Naive thymus-derived CD8-positive, alpha-beta T cell (primary cell): Measurements from ENCODE around the gene RIMBP3C. TPM values are rescaled to one million over a fixed set of nuclear protein-coding genes. Genes with fewer than 3 reads are reported as not detected.
"Not testable (repeated sequence)": the region's sequence is repeated elsewhere in the genome, so short reads cannot be mapped to it uniquely, and the experiment has no call there.

ENCODE experiments used
- ATAC-seq, 2 donors: fragments of 150-1000 bp; cut with Tn5 transposase in 1 of 2; sonication (Bioruptor Pico), chemical (Tn5 transposase) in 1 of 2; 1 replicate in 1 of 2; 2 replicates in 1 of 2; pipeline ENCODE4 v1.10.0; 2021; ENCODE audit warnings: mild to moderate bottlenecking in 2 of 2, moderate library complexity in 2 of 2
- POLR2A ChIA-PET: fragments of 350-600 bp; sonication (Branson Sonifier 250); formaldehyde crosslinking; loops from one replicate; lab custom pipeline; 2021; ENCODE audit warnings: antibody characterized with exemption; lab: Charles Lee
- DNase-seq, 10 donors: peaks; one replicate each; pipeline versions ENCODE4 v3.0.0 to v3.0.0-alpha.2; 2020 to 2022
- H3K27ac Mint-ChIP-seq, 10 donors: one replicate each; pipeline ENCODE4 v1.8.0; 2020 to 2022; ENCODE audit warnings: mild to moderate bottlenecking in 10 of 10, mixed read lengths in 10 of 10, moderate library complexity in 4 of 10, inconsistent platforms in 1 of 10
- H3K27me3 Mint-ChIP-seq, 5 donors: one replicate each; pipeline ENCODE4 v1.8.0; 2021 to 2022; ENCODE audit warnings: mixed read lengths in 5 of 5
- H3K36me3 Mint-ChIP-seq, 3 donors: one replicate each; pipeline ENCODE4 v1.8.0; 2020 to 2022; ENCODE audit warnings: mixed read lengths in 3 of 3, mild to moderate bottlenecking in 2 of 3, inconsistent platforms in 1 of 3
- H3K4me1 Mint-ChIP-seq, 4 donors: one replicate each; pipeline ENCODE4 v1.8.0; 2021 to 2022; ENCODE audit warnings: mixed read lengths in 4 of 4
- H3K4me3 Mint-ChIP-seq, 10 donors: one replicate each; pipeline ENCODE4 v1.8.0; 2020 to 2022; ENCODE audit warnings: mild to moderate bottlenecking in 10 of 10, mixed read lengths in 10 of 10, moderate library complexity in 6 of 10, inconsistent platforms in 1 of 10
- H3K9me3 Mint-ChIP-seq, 9 donors: one replicate each; pipeline ENCODE4 v1.8.0; 2020 to 2022; ENCODE audit warnings: mixed read lengths in 9 of 9, mild to moderate bottlenecking in 3 of 9, inconsistent platforms in 1 of 9, moderate library complexity in 1 of 9
- polyA plus RNA-seq, 3 donors: library from polyadenylated mRNA; unstranded; fragments of 300-500 nt; fragmentation: Illumina TruSeq; gene quantifications; one replicate each; pipeline ENCODE4 v1.2.3, GENCODE V29; 2021
- total RNA-seq, 8 experiments: library from RNA in 2 of 8; stranded (reverse) in 2 of 8; gene quantifications; one replicate each; pipeline ENCODE4 v1.2.3 and lab custom pipeline; 2021 to 2026

The RIMBP3C gene
- 1 to 10 TPM; 3.2 to 3.5 TPM for total RNA-seq
- under 1 TPM in 2 of 3 donors, not detected in 1; 0.39 to 0.55 TPM for polyA plus RNA-seq
- 0 to 0.09 (median 0.03) reads per million in 6 experiments for total RNA-seq (lab: John Stamatoyannopoulos, UW)

- H3K36me3 Mint-ChIP-seq, H3K4me1 Mint-ChIP-seq, POLR2A ChIA-PET, H3K27ac Mint-ChIP-seq, H3K27me3 Mint-ChIP-seq, DNase-seq, H3K9me3 Mint-ChIP-seq, ATAC-seq: not testable (repeated sequence)
- peak within 1 kb of the TSS in 1 of 10 donors; percentile 24 for H3K4me3 Mint-ChIP-seq
Measured at GRCh38 chr22:21551361-21551760, at the start of gene RIMBP3C. RIMBP3C (minus strand) TSS chr22:21551461; CDS start chr22:21550976, 485 bp downstream.

- H3K27me3 Mint-ChIP-seq: no peaks in the 10 kb centered on the region
- DNase-seq: no peak
- peak overlapping the region in 1 of 10 donors; percentile 42 for H3K4me3 Mint-ChIP-seq
- ATAC-seq: no peak
- H3K36me3 Mint-ChIP-seq: peaks cover 10 to 53% (median 13%) of the 10 kb centered on the region in 3 donors
- peaks cover 28 to 61% (median 49%) of the 10 kb centered on the region in 4 donors for H3K4me1 Mint-ChIP-seq
- H3K27ac Mint-ChIP-seq: peak overlapping the region in 7 of 10 donors; percentile 24 to 79 (median 43)
- POLR2A ChIA-PET: interaction anchor here (0.7 kb wide), 1 partner anchor 52 kb away, joined by 3 read pairs; no protein-coding TSS in a partner anchor
- peaks cover 0 to 2% (median 0%) of the 10 kb centered on the region in 9 donors for H3K9me3 Mint-ChIP-seq
Measured at GRCh38 chr22:21599053-21599893, 48.0 kb upstream of the RIMBP3C start.

- no peaks in the 10 kb centered on the region for H3K27me3 Mint-ChIP-seq
- peak overlapping the region in 1 of 10 donors; percentile 42 for H3K4me3 Mint-ChIP-seq
- POLR2A ChIA-PET: no interaction called here
- peaks cover 35 to 66% (median 55%) of the 10 kb centered on the region in 4 donors for H3K4me1 Mint-ChIP-seq
- no peak for DNase-seq
- peaks cover 0 to 2% (median 0%) of the 10 kb centered on the region in 9 donors for H3K9me3 Mint-ChIP-seq
- ATAC-seq: no peak
- peak overlapping the region in 3 of 10 donors; percentile 7 to 79 (median 58) for H3K27ac Mint-ChIP-seq
- peaks cover 14 to 60% (median 18%) of the 10 kb centered on the region in 3 donors for H3K36me3 Mint-ChIP-seq
Measured at GRCh38 chr22:21598302-21598701, 47.0 kb upstream of the RIMBP3C start.

GRCh38 chr22:21596356-21597135, 45.3 kb upstream of the RIMBP3C start:
- ATAC-seq, POLR2A ChIA-PET, H3K4me3 Mint-ChIP-seq, DNase-seq, H3K27me3 Mint-ChIP-seq, H3K9me3 Mint-ChIP-seq: not testable (repeated sequence)
- H3K4me1 Mint-ChIP-seq: peaks cover 32 to 72% (median 56%) of the 10 kb centered on the region in 4 donors
- H3K36me3 Mint-ChIP-seq: peaks cover 15 to 63% (median 18%) of the 10 kb centered on the region in 3 donors
- H3K27ac Mint-ChIP-seq: peak overlapping the region in 1 of 10 donors; percentile 22

GRCh38 chr22:21594865-21595452, 43.7 kb upstream of the RIMBP3C start:
- Mint-ChIP-seq H3K27ac (peak overlapping the region in 4 of 10 donors; percentile 73 to 85 (median 80)), H3K27me3 (no peaks in the 10 kb centered on the region), H3K36me3 (peaks cover 15 to 63% (median 18%) of the 10 kb centered on the region in 3 donors), H3K4me3 (no peak overlapping the region), H3K9me3 (peaks cover 0 to 2% (median 0%) of the 10 kb centered on the region in 9 donors), H3K4me1 (peaks cover 42 to 76% (median 70%) of the 10 kb centered on the region in 4 donors)
- no peak for ATAC-seq
- no peak for DNase-seq
- POLR2A ChIA-PET: no interaction called here

GRCh38 chr22:21593406-21594232, 42.4 kb upstream of the RIMBP3C start:
- DNase-seq (no peak), ATAC-seq (no peak)
- Mint-ChIP-seq H3K4me1 (peaks cover 38 to 74% (median 67%) of the 10 kb centered on the region in 4 donors), H3K27me3 (no peaks in the 10 kb centered on the region), H3K4me3 (no peak overlapping the region), H3K36me3 (peaks cover 15 to 51% (median 18%) of the 10 kb centered on the region in 3 donors), H3K9me3 (peaks cover 0 to 2% (median 0%) of the 10 kb centered on the region in 9 donors), H3K27ac (peak overlapping the region; percentile 7 to 89 (median 59))
- POLR2A ChIA-PET: no interaction called here

GRCh38 chr22:21592422-21592821, 41.2 kb upstream of the RIMBP3C start:
- H3K27me3 Mint-ChIP-seq: no peaks in the 10 kb centered on the region
- H3K9me3 Mint-ChIP-seq: peaks cover 0 to 2% (median 0%) of the 10 kb centered on the region in 9 donors
- peaks cover 15 to 54% (median 18%) of the 10 kb centered on the region in 3 donors for H3K36me3 Mint-ChIP-seq
- H3K4me3 Mint-ChIP-seq: peak overlapping the region in 1 of 10 donors; percentile 24
- ATAC-seq: no peak
- no peak for DNase-seq
- H3K27ac Mint-ChIP-seq: peak overlapping the region in 4 of 10 donors; percentile 22 to 94 (median 56)
- peaks cover 42 to 79% (median 71%) of the 10 kb centered on the region in 4 donors for H3K4me1 Mint-ChIP-seq
- POLR2A ChIA-PET: no interaction called here

- H3K36me3 Mint-ChIP-seq: peaks cover 15 to 53% (median 18%) of the 10 kb centered on the region in 3 donors
- peak overlapping the region in 9 of 10 donors; percentile 40 to 89 (median 77) for H3K27ac Mint-ChIP-seq
- POLR2A ChIA-PET: interaction anchor here (0.5 kb wide), 1 partner anchor 20 kb away, joined by 4 read pairs; no protein-coding TSS in a partner anchor
- peak overlapping the region in 5 of 10 donors; percentile 2 to 59 (median 16) for H3K4me3 Mint-ChIP-seq
- no peak for DNase-seq
- peak in 1 of 2 donors; percentile 23 for ATAC-seq
- H3K27me3 Mint-ChIP-seq: no peaks in the 10 kb centered on the region
- peaks cover 42 to 85% (median 73%) of the 10 kb centered on the region in 4 donors for H3K4me1 Mint-ChIP-seq
- peaks cover 0 to 2% (median 0%) of the 10 kb centered on the region in 9 donors for H3K9me3 Mint-ChIP-seq
Measured at GRCh38 chr22:21591695-21592094, 40.4 kb upstream of the RIMBP3C start.

GRCh38 chr22:21590809-21591641, 39.8 kb upstream of the RIMBP3C start:
- H3K9me3 Mint-ChIP-seq: peaks cover 0 to 2% (median 0%) of the 10 kb centered on the region in 9 donors
- peak overlapping the region in 9 of 10 donors; percentile 40 to 89 (median 82) for H3K27ac Mint-ChIP-seq
- H3K27me3 Mint-ChIP-seq: no peaks in the 10 kb centered on the region
- peaks cover 13 to 49% (median 18%) of the 10 kb centered on the region in 3 donors for H3K36me3 Mint-ChIP-seq
- peaks cover 42 to 85% (median 72%) of the 10 kb centered on the region in 4 donors for H3K4me1 Mint-ChIP-seq
- POLR2A ChIA-PET: no interaction called here
- peak overlapping the region in 4 of 10 donors; percentile 2 to 59 (median 32) for H3K4me3 Mint-ChIP-seq
- ATAC-seq (no peak), DNase-seq (no peak)

- Mint-ChIP-seq H3K4me3 (peak overlapping the region in 3 of 10 donors; percentile 26 to 36 (median 34)), H3K9me3 (no peaks in the 10 kb centered on the region), H3K27ac (peak overlapping the region in 8 of 10 donors; percentile 15 to 85 (median 53)), H3K36me3 (peaks cover 3 to 38% (median 9%) of the 10 kb centered on the region in 3 donors), H3K4me1 (peaks cover 41 to 82% (median 69%) of the 10 kb centered on the region in 4 donors), H3K27me3 (no peaks in the 10 kb centered on the region)
- ATAC-seq (no peak), DNase-seq (no peak)
- POLR2A ChIA-PET: no interaction called here
Measured at GRCh38 chr22:21589396-21589795, 38.1 kb upstream of the RIMBP3C start.
